Keratinocyte (primary cell): ENCODE results near the gene CUX1. TPM values are rescaled to one million over a fixed set of nuclear protein-coding genes. Genes with fewer than 3 reads are reported as not detected.

Source experiments
- DNase-seq: peaks from one replicate; pipeline ENCODE4 v3.0.0-alpha.2; 2011; ENCODE audit warnings: low read depth, missing footprints, low spot score
- FAIRE-seq: peaks from 2 replicates; lab custom pipeline; 2011; peaks lifted over from hg19 to GRCh38; lab: Jason Lieb, UNC
- H2AFZ ChIP-seq: 2 replicates; pipeline ENCODE4 v1.6.0; 2012; ENCODE audit warnings: low read length, control low read depth, inconsistent platforms; ENCODE audit not compliant: control insufficient read depth
- H3K27ac ChIP-seq: 2 replicates; pipeline ENCODE4 v1.5.1; 2011; ENCODE audit warnings: low read length; ENCODE audit not compliant: control insufficient read depth, insufficient read depth
- H3K27me3 ChIP-seq: 3 replicates; pipeline ENCODE4 v1.6.0; 2011; ENCODE audit warnings: low read length; ENCODE audit not compliant: control insufficient read depth, insufficient read depth; ENCODE audit errors: extremely low read depth
- H3K36me3 ChIP-seq, 2 experiments: 2 replicates in 1 of 2; 3 replicates in 1 of 2; pipeline ENCODE4 v1.5.1; 2011; ENCODE audit warnings: low read length in 2 of 2, mild to moderate bottlenecking in 1 of 2; ENCODE audit not compliant: control insufficient read depth in 2 of 2, insufficient read depth in 2 of 2; ENCODE audit errors: extremely low read depth in 1 of 2
- H3K4me1 ChIP-seq: 3 replicates; pipeline ENCODE4 v1.5.1; 2011; ENCODE audit warnings: low read length; ENCODE audit not compliant: control insufficient read depth, insufficient read depth; ENCODE audit errors: extremely low read depth
- H3K4me2 ChIP-seq: 3 replicates; pipeline ENCODE4 v1.6.0; 2011; ENCODE audit warnings: low read depth, low read length; ENCODE audit not compliant: control insufficient read depth, insufficient read depth; ENCODE audit errors: extremely low read depth
- H3K4me3 ChIP-seq, 3 experiments: fragments of 200-600 bp in 1 of 3; sonication (generic) in 1 of 3; 2 replicates in 2 of 3; 3 replicates in 1 of 3; pipeline ENCODE4 v1.5.1; 2011 to 2016; ENCODE audit warnings: low read length in 3 of 3, mild to moderate bottlenecking in 3 of 3, control low read depth in 2 of 3, inconsistent platforms in 1 of 3, low read depth in 1 of 3, mixed read lengths in 1 of 3, mixed run types in 1 of 3, moderate library complexity in 1 of 3; ENCODE audit not compliant: control insufficient read depth in 2 of 3, insufficient read depth in 2 of 3; ENCODE audit errors: extremely low read depth in 1 of 3
- H3K79me2 ChIP-seq: 2 replicates; pipeline ENCODE4 v1.6.0; 2012; ENCODE audit warnings: low read length; ENCODE audit not compliant: control insufficient read depth, insufficient read depth
- H3K9ac ChIP-seq: 3 replicates; pipeline ENCODE4 v1.6.0; 2011; ENCODE audit warnings: low read length; ENCODE audit not compliant: control insufficient read depth, insufficient read depth; ENCODE audit errors: extremely low read depth
- H3K9me1 ChIP-seq: 3 replicates; pipeline ENCODE4 v1.6.0; 2011; ENCODE audit warnings: low read length; ENCODE audit not compliant: control insufficient read depth, insufficient read depth; ENCODE audit errors: extremely low read depth
- H3K9me3 ChIP-seq: 2 replicates; pipeline ENCODE4 v1.5.1; 2012; ENCODE audit warnings: low read depth, low read length; ENCODE audit not compliant: control insufficient read depth
- H4K20me1 ChIP-seq: 3 replicates; pipeline ENCODE4 v1.6.0; 2011; ENCODE audit warnings: low read length; ENCODE audit not compliant: control insufficient read depth, insufficient read depth; ENCODE audit errors: extremely low read depth
- CTCF ChIP-seq, 3 experiments: IDR thresholded peaks in 1 of 3; conservative IDR thresholded peaks in 1 of 3; optimal IDR thresholded peaks in 1 of 3; 2 replicates in 2 of 3; 3 replicates in 1 of 3; pipeline versions ENCODE3 to v1.5.1; 2011; ENCODE audit warnings: low read length in 3 of 3, mild to moderate bottlenecking in 3 of 3, moderate library complexity in 2 of 3, control low read depth in 1 of 3, inconsistent platforms in 1 of 3; ENCODE audit not compliant: insufficient read depth in 2 of 3; ENCODE audit errors: extremely low read depth in 1 of 3
- EZH2 ChIP-seq: IDR thresholded peaks from one replicate; pipeline ENCODE4 v1.6.1; 2012; ENCODE audit warnings: inconsistent platforms, mild to moderate bottlenecking, low read length, moderate library complexity
- dilution Hi-C: fragments of 300-500 bp; cut with MboI; formaldehyde crosslinking; loops from one replicate; pipeline ENCODE4 v1.7.0; 2020; ENCODE audit warnings: low sequenced_read_pairs; ENCODE audit not compliant: extremely low pct_ligation_motif_present
- polyA plus RNA-seq, 5 experiments: library from polyadenylated mRNA; depleted of rRNA in 3 of 5; stranded (reverse) in 3 of 5; stranded (forward) in 1 of 5; unstranded in 1 of 5; fragments of >200 nt; gene quantifications; 1 replicate in 1 of 5; 2 replicates in 3 of 5; 3 replicates in 1 of 5; pipeline versions ENCODE4 v1.2.1 to v1.2.3, GENCODE V29; 2011 to 2012; ENCODE audit warnings: missing spikeins in 2 of 5, low read depth in 1 of 5, low replicate concordance in 1 of 5

CUX1 gene
- polyA plus RNA-seq, 1 donor (not counting 4 experiments of a cell fraction or from before 2014, with no cell fraction given) = 18.3 TPM

- dilution Hi-C loops = no loop called here
- Histone ChIP-seq H3K9me3 (no peaks in the 10 kb centered on the region), H2AFZ (no peak overlapping the region), H3K27ac (no peak overlapping the region), H3K27me3 (no peaks in the 10 kb centered on the region), H3K9me1 (no peaks in the 10 kb centered on the region), H3K79me2 (peaks cover 19% of the 10 kb centered on the region), H4K20me1 (peaks cover 8% of the 10 kb centered on the region), H3K4me3 (no peak overlapping the region), H3K4me2 (no peak overlapping the region), H3K36me3 (no peaks in the 10 kb centered on the region), H3K4me1 (peaks cover 12% of the 10 kb centered on the region), H3K9ac (no peak overlapping the region)
- DNase-seq (no peak), FAIRE-seq (no peak)
- TF ChIP-seq EZH2 (no peak), CTCF (optimal IDR thresholded peaks at IDR 0.05 in 1 of 3, IDR thresholded peaks at IDR 0.05 in 1 of 3, conservative IDR thresholded peaks at IDR 0.05 in 1 of 3; ENCODE audit: extremely low read depth in 1 of 3, insufficient read depth in 2 of 3, low read length in 3 of 3) (no peak)
Measured at GRCh38 chr7:101896941-101897340, 79.5 kb downstream of the CUX1 start.

GRCh38 chr7:101898106-101898505 lies 80.7 kb downstream of the CUX1 start:
- DNase-seq = no peak
- H3K9ac ChIP-seq = no peak overlapping the region
- no peak for FAIRE-seq
- dilution Hi-C loops = no loop called here
- H3K4me3 ChIP-seq = no peak overlapping the region
- H2AFZ ChIP-seq = no peak overlapping the region
- no peaks in the 10 kb centered on the region for H3K9me3 ChIP-seq
- peaks cover 22% of the 10 kb centered on the region for H3K79me2 ChIP-seq
- H4K20me1 ChIP-seq = peaks cover 8% of the 10 kb centered on the region
- no peak overlapping the region for H3K27ac ChIP-seq
- no peaks in the 10 kb centered on the region for H3K36me3 ChIP-seq
- no peaks in the 10 kb centered on the region for H3K27me3 ChIP-seq
- no peak overlapping the region for H3K4me2 ChIP-seq
- H3K9me1 ChIP-seq = no peaks in the 10 kb centered on the region
- H3K4me1 ChIP-seq = peaks cover 12% of the 10 kb centered on the region
- no peak for TF ChIP-seq EZH2
- no peak for TF ChIP-seq CTCF (optimal IDR thresholded peaks at IDR 0.05 in 1 of 3, IDR thresholded peaks at IDR 0.05 in 1 of 3, conservative IDR thresholded peaks at IDR 0.05 in 1 of 3; ENCODE audit: extremely low read depth in 1 of 3, insufficient read depth in 2 of 3, low read length in 3 of 3)
